ENCODE measurements around the gene RBM6.

GRCh38 chr3:49967291-49967690, 27.3 kb downstream of the RBM6 start:
- TF ChIP-seq, protein P1, sequence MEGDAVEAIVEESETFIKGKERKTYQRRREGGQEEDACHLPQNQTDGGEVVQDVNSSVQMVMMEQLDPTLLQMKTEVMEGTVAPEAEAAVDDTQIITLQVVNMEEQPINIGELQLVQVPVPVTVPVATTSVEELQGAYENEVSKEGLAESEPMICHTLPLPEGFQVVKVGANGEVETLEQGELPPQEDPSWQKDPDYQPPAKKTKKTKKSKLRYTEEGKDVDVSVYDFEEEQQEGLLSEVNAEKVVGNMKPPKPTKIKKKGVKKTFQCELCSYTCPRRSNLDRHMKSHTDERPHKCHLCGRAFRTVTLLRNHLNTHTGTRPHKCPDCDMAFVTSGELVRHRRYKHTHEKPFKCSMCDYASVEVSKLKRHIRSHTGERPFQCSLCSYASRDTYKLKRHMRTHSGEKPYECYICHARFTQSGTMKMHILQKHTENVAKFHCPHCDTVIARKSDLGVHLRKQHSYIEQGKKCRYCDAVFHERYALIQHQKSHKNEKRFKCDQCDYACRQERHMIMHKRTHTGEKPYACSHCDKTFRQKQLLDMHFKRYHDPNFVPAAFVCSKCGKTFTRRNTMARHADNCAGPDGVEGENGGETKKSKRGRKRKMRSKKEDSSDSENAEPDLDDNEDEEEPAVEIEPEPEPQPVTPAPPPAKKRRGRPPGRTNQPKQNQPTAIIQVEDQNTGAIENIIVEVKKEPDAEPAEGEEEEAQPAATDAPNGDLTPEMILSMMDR (IDR thresholded peaks at IDR 0.05; ENCODE audit: low read length): no peak
- TF ChIP-seq EZH2 (IDR thresholded peaks at IDR 0.05; ENCODE audit: borderline replicate concordance, low read length): no peak

Data from OCI-LY1 (cell line).